Hepatocyte (in vitro differentiated cells): ENCODE data around the gene LRBA. TPM values are rescaled to one million over a fixed set of nuclear protein-coding genes. Genes with fewer than 3 reads are reported as not detected.

Experiments used
- DNase-seq: peaks from one replicate; pipeline ENCODE4 v3.0.0-alpha.2; 2016; ENCODE audit warnings: low spot score
- H2AFZ ChIP-seq: fragments of 200-600 bp; sonication (generic); 2 replicates; pipeline ENCODE4 v1.6.0; 2016; ENCODE audit warnings: antibody characterized with exemption, mild to moderate bottlenecking
- H3K27ac ChIP-seq: fragments of 200-600 bp; sonication (generic); 2 replicates; pipeline ENCODE4 v1.5.1; 2016; ENCODE audit warnings: mild to moderate bottlenecking
- H3K27me3 ChIP-seq: fragments of 200-600 bp; sonication (generic); 2 replicates; pipeline ENCODE4 v1.6.1; 2016
- H3K36me3 ChIP-seq: fragments of 200-600 bp; sonication (generic); replicated peaks from 2 replicates; pipeline ENCODE4 v1.5.1; 2016; ENCODE audit warnings: low read depth; ENCODE audit not compliant: insufficient read depth
- H3K4me1 ChIP-seq: fragments of 200-600 bp; sonication (generic); 2 replicates; pipeline ENCODE4 v1.5.1; 2016; ENCODE audit warnings: mild to moderate bottlenecking, moderate library complexity; ENCODE audit not compliant: insufficient read depth
- H3K4me2 ChIP-seq: fragments of 200-600 bp; sonication (generic); 2 replicates; pipeline ENCODE4 v1.6.0; 2016
- H3K4me3 ChIP-seq: fragments of 200-600 bp; sonication (generic); 2 replicates; pipeline ENCODE4 v1.5.1; 2016; ENCODE audit warnings: mild to moderate bottlenecking
- H3K79me2 ChIP-seq: fragments of 200-600 bp; sonication (generic); 2 replicates; pipeline ENCODE4 v1.6.0; 2017; ENCODE audit warnings: mild to moderate bottlenecking
- H3K9me2 ChIP-seq: fragments of 200-600 bp; sonication (generic); replicated peaks from 2 replicates; pipeline ENCODE4 v1.6.0; 2017; ENCODE audit warnings: mild to moderate bottlenecking; ENCODE audit not compliant: insufficient read depth
- H3K9me3 ChIP-seq: fragments of 200-600 bp; sonication (generic); 2 replicates; pipeline ENCODE4 v1.5.1; 2016; ENCODE audit warnings: low read depth, mild to moderate bottlenecking
- H4K20me1 ChIP-seq: fragments of 200-600 bp; sonication (generic); 2 replicates; pipeline ENCODE4 v1.6.0; 2016; ENCODE audit warnings: mild to moderate bottlenecking; ENCODE audit not compliant: insufficient read depth, poor library complexity, severe bottlenecking
- EZH2 ChIP-seq: fragments of 200-600 bp; sonication (generic); IDR thresholded peaks from 2 replicates; pipeline ENCODE4 v1.6.1; 2016; ENCODE audit warnings: antibody characterized with exemption, mild to moderate bottlenecking, borderline replicate concordance
- EZH2phosphoT487 ChIP-seq: fragments of 200-600 bp; sonication (generic); IDR thresholded peaks from one replicate; pipeline ENCODE4 v1.6.1; 2018; ENCODE audit warnings: antibody characterized with exemption, mild to moderate bottlenecking, low read depth, moderate library complexity; ENCODE audit not compliant: unreplicated experiment, severe bottlenecking
- WGBS: methylation state at CpG from one replicate; pipeline ENCODE4 v1.1.6; 2016; ENCODE audit warnings: low lambda C conversion rate; ENCODE audit errors: missing lambda C conversion rate; 5-methylcytosine and 5-hydroxymethylcytosine counted together
- polyA plus RNA-seq: library from polyadenylated mRNA; unstranded; fragments of >200 nt; fragmentation: Nextera tagmentation; extraction: Ambion mirVana; gene quantifications from 2 replicates; pipeline ENCODE4 v1.2.1, GENCODE V29; 2016
- total RNA-seq: library from RNA; depleted of rRNA; stranded (reverse); fragments of >200 nt; gene quantifications from 2 replicates; pipeline ENCODE4 v1.2.3, GENCODE V29; 2014
- TF ChIP-seq, protein P1 (sequence below): fragments of 200-600 bp; sonication (generic); IDR thresholded peaks from 2 replicates; pipeline ENCODE4 v1.5.1; 2016; ENCODE audit warnings: antibody characterized with exemption, mild to moderate bottlenecking; ENCODE audit not compliant: poor library complexity

Gene LRBA
- total and polyA plus RNA-seq, 2 experiments from 2014 or later: 14.1 to 69.4 TPM

DNA sequence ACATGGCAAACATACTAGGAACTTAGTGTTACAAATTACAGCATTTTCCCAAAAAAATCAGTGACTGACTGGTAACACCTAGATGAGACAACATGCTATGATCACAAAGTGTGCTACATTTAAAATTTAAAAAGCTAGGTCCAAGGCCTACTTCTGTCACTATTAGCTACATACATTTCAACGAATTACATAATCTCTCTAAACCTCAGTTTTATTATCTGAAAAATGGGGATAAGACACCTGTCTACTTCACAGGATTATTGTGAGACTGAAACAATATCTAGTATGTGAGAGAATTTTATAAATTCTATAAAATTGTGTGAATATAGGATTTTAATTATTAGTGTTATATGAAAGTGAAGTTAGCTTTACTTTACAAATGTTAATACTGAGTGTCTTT lies 708.4 kb downstream of the LRBA start:
- H3K4me3 ChIP-seq: no peak overlapping the region
- DNase-seq: no peak
- TF ChIP-seq, protein P1, sequence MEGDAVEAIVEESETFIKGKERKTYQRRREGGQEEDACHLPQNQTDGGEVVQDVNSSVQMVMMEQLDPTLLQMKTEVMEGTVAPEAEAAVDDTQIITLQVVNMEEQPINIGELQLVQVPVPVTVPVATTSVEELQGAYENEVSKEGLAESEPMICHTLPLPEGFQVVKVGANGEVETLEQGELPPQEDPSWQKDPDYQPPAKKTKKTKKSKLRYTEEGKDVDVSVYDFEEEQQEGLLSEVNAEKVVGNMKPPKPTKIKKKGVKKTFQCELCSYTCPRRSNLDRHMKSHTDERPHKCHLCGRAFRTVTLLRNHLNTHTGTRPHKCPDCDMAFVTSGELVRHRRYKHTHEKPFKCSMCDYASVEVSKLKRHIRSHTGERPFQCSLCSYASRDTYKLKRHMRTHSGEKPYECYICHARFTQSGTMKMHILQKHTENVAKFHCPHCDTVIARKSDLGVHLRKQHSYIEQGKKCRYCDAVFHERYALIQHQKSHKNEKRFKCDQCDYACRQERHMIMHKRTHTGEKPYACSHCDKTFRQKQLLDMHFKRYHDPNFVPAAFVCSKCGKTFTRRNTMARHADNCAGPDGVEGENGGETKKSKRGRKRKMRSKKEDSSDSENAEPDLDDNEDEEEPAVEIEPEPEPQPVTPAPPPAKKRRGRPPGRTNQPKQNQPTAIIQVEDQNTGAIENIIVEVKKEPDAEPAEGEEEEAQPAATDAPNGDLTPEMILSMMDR: no peak
- TF ChIP-seq EZH2phosphoT487 (no peak), EZH2 (no peak)
- WGBS: 91% methylated on average over 1 of the region's 1 CpG
- no peaks in the 10 kb centered on the region for H3K79me2 ChIP-seq
- no peak overlapping the region for H3K27ac ChIP-seq
- no peaks in the 10 kb centered on the region for H3K36me3 ChIP-seq
- no peak overlapping the region for H3K4me2 ChIP-seq
- H3K27me3 ChIP-seq: no peaks in the 10 kb centered on the region
- no peaks in the 10 kb centered on the region for H3K9me3 ChIP-seq
- no peaks in the 10 kb centered on the region for H4K20me1 ChIP-seq
- H3K9me2 ChIP-seq: no peaks in the 10 kb centered on the region
- H3K4me1 ChIP-seq: no peaks in the 10 kb centered on the region
- no peak overlapping the region for H2AFZ ChIP-seq

DNA sequence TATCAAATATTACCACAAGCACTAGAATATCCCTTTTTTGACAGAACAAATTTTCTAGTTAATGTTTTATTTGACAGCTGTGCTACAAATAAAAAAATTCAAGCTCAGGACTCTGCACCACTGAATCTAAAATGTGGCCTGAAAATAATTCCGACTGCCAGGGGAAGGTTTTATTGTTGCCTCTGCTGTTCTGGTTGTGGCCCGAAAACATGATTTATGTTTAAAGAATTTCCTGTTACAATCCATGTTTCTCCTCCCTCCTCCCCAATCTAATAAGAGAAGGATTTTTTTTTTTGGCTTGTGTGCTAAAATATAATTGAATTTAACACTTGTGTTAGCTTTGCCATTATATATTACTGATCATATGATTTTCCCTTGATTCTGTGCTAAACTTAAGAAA lies 709.1 kb downstream of the LRBA start:
- H3K4me1 ChIP-seq: no peaks in the 10 kb centered on the region
- no peaks in the 10 kb centered on the region for H3K9me3 ChIP-seq
- no peaks in the 10 kb centered on the region for H3K79me2 ChIP-seq
- no peaks in the 10 kb centered on the region for H3K36me3 ChIP-seq
- no peaks in the 10 kb centered on the region for H4K20me1 ChIP-seq
- no peak for TF ChIP-seq EZH2
- TF ChIP-seq EZH2phosphoT487: no peak
- TF ChIP-seq, protein P1: no peak
- H3K4me2 ChIP-seq: no peak overlapping the region
- 55% methylated on average over 2 of the region's 2 CpGs for WGBS
- no peak for DNase-seq
- no peaks in the 10 kb centered on the region for H3K9me2 ChIP-seq
- no peak overlapping the region for H3K27ac ChIP-seq
- H2AFZ ChIP-seq: no peak overlapping the region
- no peaks in the 10 kb centered on the region for H3K27me3 ChIP-seq
- H3K4me3 ChIP-seq: no peak overlapping the region

DNA sequence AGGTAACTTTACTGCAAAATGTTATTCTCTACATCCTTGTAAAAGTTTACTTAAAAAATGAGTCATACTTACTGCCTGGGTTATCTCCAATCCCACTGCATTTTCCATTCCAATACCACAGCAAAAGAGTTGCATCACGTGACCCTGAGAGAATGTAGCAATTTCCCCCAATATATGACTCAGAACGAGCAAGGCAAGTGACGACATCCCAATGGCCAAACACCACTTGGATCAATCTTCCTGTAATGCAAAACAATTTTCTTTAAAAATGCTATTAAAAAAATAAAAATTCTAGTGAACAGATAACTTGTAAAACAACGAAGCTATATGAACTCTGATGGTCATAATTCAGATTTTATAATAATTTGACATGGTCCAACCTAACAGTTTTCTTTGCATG lies 712.5 kb downstream of the LRBA start:
- Histone ChIP-seq H3K27ac (peak overlapping the region; percentile 24), H3K4me2 (no peak overlapping the region), H4K20me1 (no peaks in the 10 kb centered on the region), H3K9me3 (no peaks in the 10 kb centered on the region), H3K79me2 (no peaks in the 10 kb centered on the region), H3K9me2 (no peaks in the 10 kb centered on the region), H3K36me3 (no peaks in the 10 kb centered on the region), H3K27me3 (no peaks in the 10 kb centered on the region), H3K4me3 (no peak overlapping the region), H3K4me1 (no peaks in the 10 kb centered on the region), H2AFZ (no peak overlapping the region)
- peak; percentile 64 for DNase-seq
- WGBS: 58% methylated on average over 4 of the region's 4 CpGs
- TF ChIP-seq, protein P1: no peak
- TF ChIP-seq EZH2phosphoT487: no peak
- TF ChIP-seq EZH2: no peak

DNA sequence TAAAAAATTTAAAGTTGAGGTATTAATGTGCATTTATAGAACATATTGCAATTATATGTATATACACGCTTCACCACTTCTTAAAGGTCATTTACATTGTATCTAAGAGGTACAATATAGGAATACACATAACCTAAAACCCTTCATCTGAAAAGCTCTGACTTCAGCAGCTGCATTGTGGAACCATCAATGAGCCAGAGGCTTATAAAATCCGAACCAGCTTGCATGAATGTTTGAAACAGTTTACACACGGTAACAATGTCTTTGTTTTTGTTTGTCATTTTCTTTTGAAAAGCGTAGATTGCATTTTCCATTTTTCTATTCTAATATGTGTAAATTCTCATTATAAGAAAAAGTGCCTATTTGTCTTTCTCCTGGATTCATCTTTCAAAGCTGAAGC lies 715.3 kb downstream of the LRBA start:
- no peak overlapping the region for H3K27ac ChIP-seq
- H3K9me3 ChIP-seq: no peaks in the 10 kb centered on the region
- no peaks in the 10 kb centered on the region for H3K79me2 ChIP-seq
- H3K27me3 ChIP-seq: no peaks in the 10 kb centered on the region
- 81% methylated on average over 4 of the region's 4 CpGs for WGBS
- H4K20me1 ChIP-seq: no peaks in the 10 kb centered on the region
- no peak for DNase-seq
- no peaks in the 10 kb centered on the region for H3K36me3 ChIP-seq
- H3K9me2 ChIP-seq: no peaks in the 10 kb centered on the region
- no peak overlapping the region for H2AFZ ChIP-seq
- H3K4me1 ChIP-seq: no peaks in the 10 kb centered on the region
- no peak overlapping the region for H3K4me2 ChIP-seq
- no peak overlapping the region for H3K4me3 ChIP-seq
- TF ChIP-seq EZH2 (no peak), EZH2phosphoT487 (no peak)
- TF ChIP-seq, protein P1: no peak
